Ascending aorta (tissue), 2 donors: ENCODE measurements around the gene TMEM132D. TPM values are rescaled to one million over a fixed set of nuclear protein-coding genes. Genes with fewer than 3 reads are reported as not detected.

Experiments used
- DNase-seq, 2 donors: peaks; one replicate each; pipeline ENCODE4 v3.0.0-alpha.2; 2019; ENCODE audit warnings: low spot score in 2 of 2
- H3K27ac ChIP-seq, 2 donors: fragments of 200-600 bp; sonication (generic); one replicate each; pipeline ENCODE4 v1.5.1; 2016 to 2017; ENCODE audit warnings: mild to moderate bottlenecking in 1 of 2
- H3K27me3 ChIP-seq: fragments of 200-600 bp; sonication (generic); one replicate; pipeline ENCODE4 v1.5.1; 2017
- H3K36me3 ChIP-seq, 2 donors: fragments of 200-600 bp; sonication (generic); one replicate each; pipeline ENCODE4 v1.5.1; 2016
- H3K4me1 ChIP-seq, 2 donors: fragments of 200-600 bp; sonication (generic); one replicate each; pipeline ENCODE4 v1.5.1; 2016 to 2017; ENCODE audit warnings: mild to moderate bottlenecking in 1 of 2
- H3K4me3 ChIP-seq, 2 donors: fragments of 200-600 bp; sonication (generic); one replicate each; pipeline ENCODE4 v1.5.1; 2016 to 2017; ENCODE audit warnings: mild to moderate bottlenecking in 1 of 2
- H3K9me3 ChIP-seq, 2 donors: fragments of 200-600 bp; sonication (generic); one replicate each; pipeline ENCODE4 v1.5.1; 2016
- intact Hi-C: fragments of 100-400 bp; cut with DNase I; formaldehyde crosslinking; loops from one replicate; pipeline ENCODE4 v1.15.1; 2023
- total RNA-seq: library from RNA; depleted of rRNA; stranded (reverse); fragments of >200 nt; gene quantifications from one replicate; pipeline ENCODE4 v1.1.0, GENCODE V29; 2016
- TF ChIP-seq, protein P1 (sequence below), 3 experiments: fragments of 200-600 bp in 2 of 3; fragments of 450-650 bp in 1 of 3; sonication (generic) in 2 of 3; IDR thresholded peaks; one replicate each; pipeline ENCODE4 v1.5.1; 2016 to 2019; ENCODE audit warnings: antibody characterized with exemption in 3 of 3, mild to moderate bottlenecking in 1 of 3, moderate library complexity in 1 of 3

The TMEM132D gene
- total RNA-seq, 1 donor from 2014 or later: not detected

DNA sequence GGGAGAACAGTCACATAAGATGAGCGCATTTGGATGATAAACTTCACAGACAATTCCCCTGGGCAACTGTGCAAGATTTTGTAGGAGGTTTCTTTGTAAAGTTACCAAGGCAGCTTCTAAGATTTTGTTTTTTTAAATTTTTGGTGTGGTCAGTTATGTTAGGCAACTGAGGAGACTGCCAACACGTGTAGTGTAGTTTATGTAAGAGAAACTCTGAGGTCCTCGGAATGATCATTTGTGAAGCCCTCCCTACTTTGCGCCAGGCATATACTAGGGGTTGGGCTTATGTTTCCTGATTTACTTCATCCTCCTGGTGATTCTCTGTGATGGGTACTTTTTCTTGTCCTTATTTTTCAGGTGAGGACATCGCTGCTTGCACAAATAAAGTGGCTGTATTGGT, 433.6 kb downstream of the TMEM132D start:
- H3K4me3 ChIP-seq: no peak overlapping the region

DNA sequence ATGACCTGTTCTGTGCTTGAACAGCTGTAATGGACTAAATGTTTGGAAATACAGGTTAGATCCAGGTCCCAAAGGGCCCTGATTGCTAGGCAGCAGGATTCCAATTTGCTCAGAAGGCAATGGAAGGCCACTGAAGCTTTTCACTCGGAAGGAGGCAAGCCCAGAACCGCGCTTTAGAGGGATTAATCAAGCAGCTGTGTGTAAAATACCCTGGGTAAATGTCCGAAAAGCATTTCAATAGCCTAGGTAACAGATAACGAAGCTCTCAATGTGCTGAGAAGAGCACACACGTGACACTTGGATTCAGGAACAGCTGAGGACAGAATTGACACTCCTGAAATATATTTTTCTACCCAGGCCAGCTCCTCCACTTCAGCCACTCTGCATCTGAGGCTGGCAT, 436.1 kb downstream of the TMEM132D start:
- intact Hi-C loops: no loop called here
- no peaks in the 10 kb centered on the region for H3K27me3 ChIP-seq
- DNase-seq: no peak
- H3K27ac ChIP-seq: no peak overlapping the region
- H3K4me1 ChIP-seq: no peaks in the 10 kb centered on the region
- H3K9me3 ChIP-seq: no peaks in the 10 kb centered on the region
- H3K36me3 ChIP-seq: no peaks in the 10 kb centered on the region
- TF ChIP-seq, protein P1, sequence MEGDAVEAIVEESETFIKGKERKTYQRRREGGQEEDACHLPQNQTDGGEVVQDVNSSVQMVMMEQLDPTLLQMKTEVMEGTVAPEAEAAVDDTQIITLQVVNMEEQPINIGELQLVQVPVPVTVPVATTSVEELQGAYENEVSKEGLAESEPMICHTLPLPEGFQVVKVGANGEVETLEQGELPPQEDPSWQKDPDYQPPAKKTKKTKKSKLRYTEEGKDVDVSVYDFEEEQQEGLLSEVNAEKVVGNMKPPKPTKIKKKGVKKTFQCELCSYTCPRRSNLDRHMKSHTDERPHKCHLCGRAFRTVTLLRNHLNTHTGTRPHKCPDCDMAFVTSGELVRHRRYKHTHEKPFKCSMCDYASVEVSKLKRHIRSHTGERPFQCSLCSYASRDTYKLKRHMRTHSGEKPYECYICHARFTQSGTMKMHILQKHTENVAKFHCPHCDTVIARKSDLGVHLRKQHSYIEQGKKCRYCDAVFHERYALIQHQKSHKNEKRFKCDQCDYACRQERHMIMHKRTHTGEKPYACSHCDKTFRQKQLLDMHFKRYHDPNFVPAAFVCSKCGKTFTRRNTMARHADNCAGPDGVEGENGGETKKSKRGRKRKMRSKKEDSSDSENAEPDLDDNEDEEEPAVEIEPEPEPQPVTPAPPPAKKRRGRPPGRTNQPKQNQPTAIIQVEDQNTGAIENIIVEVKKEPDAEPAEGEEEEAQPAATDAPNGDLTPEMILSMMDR (IDR thresholded peaks at IDR 0.05): no peak
- no peak overlapping the region for H3K4me3 ChIP-seq

More for the DNA sequence above, 433.6 kb downstream of the TMEM132D start:
- Histone ChIP-seq H3K36me3 (no peaks in the 10 kb centered on the region), H3K27ac (no peak overlapping the region), H3K9me3 (no peaks in the 10 kb centered on the region), H3K27me3 (no peaks in the 10 kb centered on the region), H3K4me1 (no peaks in the 10 kb centered on the region)
- TF ChIP-seq, protein P1 (IDR thresholded peaks at IDR 0.05): no peak
- intact Hi-C loops: no loop called here
- no peak for DNase-seq

DNA sequence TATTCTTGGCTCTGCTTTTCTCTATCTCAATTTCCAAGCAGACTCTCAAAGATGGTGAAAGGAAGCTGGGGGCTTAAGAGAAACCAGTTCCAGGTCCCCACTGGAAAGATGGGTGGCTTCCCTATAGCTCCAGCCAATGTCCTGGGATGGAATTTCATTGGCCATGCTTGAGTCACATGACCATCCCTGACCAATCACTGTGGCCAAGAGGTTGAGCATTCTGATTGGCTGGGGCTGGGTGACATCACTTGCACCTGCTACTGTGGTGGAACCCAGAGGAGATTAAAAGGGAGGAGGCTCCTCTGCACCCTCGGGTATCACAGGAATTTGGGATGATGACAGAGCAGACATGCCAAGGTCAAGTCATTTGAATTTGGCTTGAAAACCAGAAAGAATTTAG, 436.5 kb downstream of the TMEM132D start:
- H3K27me3 ChIP-seq: no peaks in the 10 kb centered on the region
- DNase-seq: no peak
- H3K27ac ChIP-seq: no peak overlapping the region
- no peaks in the 10 kb centered on the region for H3K9me3 ChIP-seq
- no peak overlapping the region for H3K4me3 ChIP-seq
- intact Hi-C loops: no loop called here
- no peaks in the 10 kb centered on the region for H3K36me3 ChIP-seq
- TF ChIP-seq, protein P1 (IDR thresholded peaks at IDR 0.05): no peak
- H3K4me1 ChIP-seq: no peaks in the 10 kb centered on the region

DNA sequence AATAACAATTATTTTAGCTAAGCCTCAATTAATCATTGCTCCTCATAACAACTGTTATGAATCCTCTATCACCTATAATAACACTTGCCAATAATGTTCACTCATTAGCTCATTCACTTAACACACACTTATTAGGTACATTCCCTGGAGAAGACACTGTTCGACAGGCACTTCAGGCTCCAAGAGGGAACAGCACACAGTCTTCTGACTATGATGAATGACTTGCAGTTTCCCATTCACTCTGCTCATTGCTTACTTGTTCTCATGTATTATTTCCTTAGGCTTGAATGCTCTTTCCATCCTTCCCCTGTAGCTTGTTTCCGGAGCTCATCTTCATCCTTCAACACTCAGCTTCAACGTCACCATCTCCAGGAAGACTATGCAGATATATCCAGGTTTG, 437.3 kb downstream of the TMEM132D start:
- Histone ChIP-seq H3K9me3 (no peaks in the 10 kb centered on the region), H3K27ac (no peak overlapping the region), H3K4me3 (no peak overlapping the region), H3K36me3 (no peaks in the 10 kb centered on the region), H3K27me3 (no peaks in the 10 kb centered on the region), H3K4me1 (no peaks in the 10 kb centered on the region)
- TF ChIP-seq, protein P1 (IDR thresholded peaks at IDR 0.05): no peak
- intact Hi-C loops: no loop called here
- DNase-seq: no peak

DNA sequence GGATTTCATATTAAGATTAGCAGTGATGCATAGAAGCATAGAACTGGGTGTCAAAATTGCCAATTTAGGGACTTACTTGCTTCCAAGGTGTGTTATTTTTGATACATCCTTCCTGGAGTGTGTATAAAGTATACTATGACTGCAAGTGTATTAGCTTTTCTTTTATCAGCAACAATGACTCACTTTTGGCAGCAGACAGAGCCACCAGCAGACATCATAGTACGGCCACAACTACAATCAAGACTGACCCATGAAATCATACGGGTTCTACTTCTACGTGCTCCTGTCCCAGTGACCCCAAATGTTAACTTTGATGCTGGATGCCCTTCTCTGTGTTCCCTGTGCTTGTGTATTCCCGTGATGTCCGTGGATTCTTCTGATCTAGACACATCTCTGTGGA, 443.9 kb downstream of the TMEM132D start:
- H3K36me3 ChIP-seq: no peaks in the 10 kb centered on the region
- DNase-seq: no peak
- H3K27ac ChIP-seq: no peak overlapping the region
- H3K4me3 ChIP-seq: no peak overlapping the region
- intact Hi-C loops: no loop called here
- H3K9me3 ChIP-seq: no peaks in the 10 kb centered on the region
- TF ChIP-seq, protein P1 (IDR thresholded peaks at IDR 0.05): no peak
- no peaks in the 10 kb centered on the region for H3K4me1 ChIP-seq
- no peaks in the 10 kb centered on the region for H3K27me3 ChIP-seq

DNA sequence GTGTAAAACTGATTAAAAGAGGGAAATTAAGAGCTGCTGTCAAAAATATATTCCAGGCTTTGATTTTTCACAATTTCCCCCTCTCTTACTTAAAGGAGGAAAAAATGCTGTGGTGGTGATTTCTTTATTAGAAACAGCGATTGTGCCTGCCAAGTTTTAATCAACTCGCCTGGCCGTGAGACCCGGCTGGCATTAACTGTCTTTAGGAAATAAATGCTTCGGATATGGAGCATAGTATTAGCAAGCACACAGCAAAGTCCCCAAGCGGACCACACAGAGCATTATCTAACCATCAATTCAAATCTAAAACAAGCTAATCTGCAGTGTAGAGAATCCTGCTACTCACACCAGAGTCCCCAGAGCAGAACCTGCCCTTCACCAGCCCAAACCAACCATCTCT, 457.1 kb downstream of the TMEM132D start:
- no peak for DNase-seq
- Histone ChIP-seq H3K27me3 (no peaks in the 10 kb centered on the region), H3K27ac (no peak overlapping the region), H3K9me3 (no peaks in the 10 kb centered on the region), H3K36me3 (no peaks in the 10 kb centered on the region), H3K4me1 (no peaks in the 10 kb centered on the region), H3K4me3 (no peak overlapping the region)
- TF ChIP-seq, protein P1 (IDR thresholded peaks at IDR 0.05): no peak
- intact Hi-C loops: no loop called here
